Colonic mucosa (tissue), 4 donors: ENCODE measurements around the gene CMIP. TPM values are rescaled to one million over a fixed set of nuclear protein-coding genes. Genes with fewer than 3 reads are reported as not detected.
A peak's percentile ranks its signal among the peaks of the same experiment; 100 is the strongest.

ENCODE experiments used
- DNase-seq: peaks from one replicate; pipeline ENCODE4 v3.0.0-alpha.2; 2020
- H3K27ac ChIP-seq: fragments of 200-600 bp; one replicate; pipeline ENCODE4 v1.8.0; 2021
- H3K27me3 ChIP-seq: fragments of 200-600 bp; one replicate; pipeline ENCODE4 v1.8.0; 2021
- H3K36me3 ChIP-seq: fragments of 200-600 bp; one replicate; pipeline ENCODE4 v1.8.0; 2021
- H3K4me1 ChIP-seq: fragments of 200-600 bp; one replicate; pipeline ENCODE4 v1.8.0; 2021; ENCODE audit warnings: mild to moderate bottlenecking
- H3K4me3 ChIP-seq: fragments of 200-600 bp; one replicate; pipeline ENCODE4 v1.8.0; 2021
- H3K9ac ChIP-seq, 2 donors: one replicate each; pipeline ENCODE4 v1.7.0; 2013; ENCODE audit warnings: control low read depth in 2 of 2, low read depth in 2 of 2, low read length in 2 of 2
- H3K9me3 ChIP-seq: fragments of 200-600 bp; one replicate; pipeline ENCODE4 v1.8.0; 2021
- intact Hi-C: fragments of 100-400 bp; cut with DNase I; formaldehyde crosslinking; loops from one replicate; pipeline ENCODE4 v1.14.1; 2022
- total RNA-seq, 2 donors: library from RNA; stranded (reverse); fragmentation: NEBNext Ultra II Directional in 1 of 2; extraction: Animal tissue kit (Norgen Biotek cat#: 25700) in 1 of 2; gene quantifications; one replicate each; pipeline ENCODE4 v1.2.1, GENCODE V29; 2021
- TF ChIP-seq, protein P1 (sequence below): fragments of 200-600 bp; IDR thresholded peaks from one replicate; pipeline ENCODE4 v1.8.0; 2022; ENCODE audit warnings: antibody characterized with exemption, mild to moderate bottlenecking
- donor health status: healthy.
- donor health status: DM: no; HTN: no; CAD: no.
- donor health status: DM: no; HTN: no; CAD: no.

The CMIP gene
- total RNA-seq, 2 donors from 2014 or later: 83.4 to 107 TPM

DNA sequence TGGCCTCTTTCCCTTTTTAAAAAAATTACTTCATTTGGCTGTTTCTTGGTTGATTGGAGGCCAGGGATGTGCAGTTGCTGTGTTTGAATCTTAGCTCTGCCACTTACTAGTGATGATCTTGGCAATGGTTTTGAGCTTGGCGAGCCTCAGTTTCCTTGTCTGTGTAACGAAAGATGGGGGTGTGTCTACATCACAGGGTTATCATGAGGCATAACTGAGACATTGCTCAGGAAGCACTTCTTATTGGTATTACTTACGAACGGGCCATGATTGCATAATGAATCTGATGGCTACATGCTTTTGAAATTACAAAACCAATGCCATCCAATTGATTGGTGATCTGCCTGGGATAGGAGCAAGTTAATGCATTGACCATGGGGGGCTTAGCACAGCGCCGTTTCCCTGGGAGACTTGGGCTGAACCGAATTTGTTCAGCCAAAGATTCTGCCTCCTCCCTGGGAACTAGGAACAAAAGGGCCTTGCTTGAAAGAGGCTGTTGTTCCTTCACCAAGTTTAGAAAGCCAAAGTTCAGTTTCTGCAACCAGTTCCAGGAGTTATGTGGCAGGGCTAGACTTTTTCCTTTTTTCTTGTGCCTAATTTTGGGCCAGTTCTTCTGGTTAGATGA lies 21.9 kb downstream of the CMIP start:
- Histone ChIP-seq H3K4me1 (no peaks in the 10 kb centered on the region), H3K9ac (no peak overlapping the region), H3K27ac (no peak overlapping the region), H3K36me3 (no peaks in the 10 kb centered on the region), H3K27me3 (no peaks in the 10 kb centered on the region), H3K9me3 (no peaks in the 10 kb centered on the region), H3K4me3 (no peak overlapping the region)
- intact Hi-C loops: no loop called here
- TF ChIP-seq, protein P1, sequence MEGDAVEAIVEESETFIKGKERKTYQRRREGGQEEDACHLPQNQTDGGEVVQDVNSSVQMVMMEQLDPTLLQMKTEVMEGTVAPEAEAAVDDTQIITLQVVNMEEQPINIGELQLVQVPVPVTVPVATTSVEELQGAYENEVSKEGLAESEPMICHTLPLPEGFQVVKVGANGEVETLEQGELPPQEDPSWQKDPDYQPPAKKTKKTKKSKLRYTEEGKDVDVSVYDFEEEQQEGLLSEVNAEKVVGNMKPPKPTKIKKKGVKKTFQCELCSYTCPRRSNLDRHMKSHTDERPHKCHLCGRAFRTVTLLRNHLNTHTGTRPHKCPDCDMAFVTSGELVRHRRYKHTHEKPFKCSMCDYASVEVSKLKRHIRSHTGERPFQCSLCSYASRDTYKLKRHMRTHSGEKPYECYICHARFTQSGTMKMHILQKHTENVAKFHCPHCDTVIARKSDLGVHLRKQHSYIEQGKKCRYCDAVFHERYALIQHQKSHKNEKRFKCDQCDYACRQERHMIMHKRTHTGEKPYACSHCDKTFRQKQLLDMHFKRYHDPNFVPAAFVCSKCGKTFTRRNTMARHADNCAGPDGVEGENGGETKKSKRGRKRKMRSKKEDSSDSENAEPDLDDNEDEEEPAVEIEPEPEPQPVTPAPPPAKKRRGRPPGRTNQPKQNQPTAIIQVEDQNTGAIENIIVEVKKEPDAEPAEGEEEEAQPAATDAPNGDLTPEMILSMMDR: no peak
- DNase-seq: no peak

GRCh38 chr16:81467072-81467471 lies 22.5 kb downstream of the CMIP start:
- H3K4me1 ChIP-seq: no peaks in the 10 kb centered on the region

DNA sequence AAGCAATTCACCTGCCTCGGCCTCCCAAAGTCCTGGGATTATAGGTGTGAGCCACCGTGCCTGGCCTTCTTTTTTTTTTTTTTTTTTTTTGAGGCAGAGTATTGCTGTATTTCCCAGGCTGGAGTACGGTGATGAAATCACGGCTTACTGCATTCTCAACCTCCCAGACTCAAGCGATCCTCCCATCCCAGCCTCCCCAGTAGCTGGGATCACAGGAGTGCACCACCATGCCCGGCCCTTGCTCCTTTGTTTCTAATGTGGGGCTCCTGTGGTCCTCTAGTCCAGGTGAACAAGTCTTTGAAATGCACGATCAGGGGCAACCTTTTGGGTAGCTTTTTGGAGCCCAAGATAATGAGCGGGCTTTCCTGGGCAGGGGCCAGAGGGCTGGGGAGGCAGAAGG lies 23.2 kb downstream of the CMIP start:
- Histone ChIP-seq H3K4me3 (no peak overlapping the region), H3K27ac (no peak overlapping the region), H3K4me1 (no peaks in the 10 kb centered on the region), H3K36me3 (no peaks in the 10 kb centered on the region), H3K27me3 (no peaks in the 10 kb centered on the region), H3K9ac (no peak overlapping the region), H3K9me3 (no peaks in the 10 kb centered on the region)
- intact Hi-C loops: no loop called here
- TF ChIP-seq, protein P1: no peak
- DNase-seq: no peak

More at GRCh38 chr16:81467072-81467471, 22.5 kb downstream of the CMIP start:
- H3K9me3 ChIP-seq: no peaks in the 10 kb centered on the region
- TF ChIP-seq, protein P1: no peak
- H3K27ac ChIP-seq: no peak overlapping the region
- no peak overlapping the region for H3K9ac ChIP-seq
- H3K36me3 ChIP-seq: no peaks in the 10 kb centered on the region
- intact Hi-C loops: no loop called here
- H3K4me3 ChIP-seq: no peak overlapping the region
- DNase-seq: no peak
- H3K27me3 ChIP-seq: no peaks in the 10 kb centered on the region

GRCh38 chr16:81468269-81468902 lies 23.8 kb downstream of the CMIP start:
- H3K27ac ChIP-seq: no peak overlapping the region

GRCh38 chr16:81469183-81469677 lies 24.6 kb downstream of the CMIP start:
- no peak for DNase-seq
- H3K9me3 ChIP-seq: no peaks in the 10 kb centered on the region
- no peaks in the 10 kb centered on the region for H3K4me1 ChIP-seq
- H3K36me3 ChIP-seq: no peaks in the 10 kb centered on the region
- H3K9ac ChIP-seq: no peak overlapping the region
- H3K27me3 ChIP-seq: no peaks in the 10 kb centered on the region
- peak overlapping the region; percentile 3 for H3K27ac ChIP-seq
- H3K4me3 ChIP-seq: no peak overlapping the region
- TF ChIP-seq, protein P1: no peak
- intact Hi-C loops: no loop called here

More at GRCh38 chr16:81468269-81468902, 23.8 kb downstream of the CMIP start:
- DNase-seq: no peak
- no peak overlapping the region for H3K4me3 ChIP-seq
- H3K4me1 ChIP-seq: no peaks in the 10 kb centered on the region
- H3K9me3 ChIP-seq: no peaks in the 10 kb centered on the region
- no peak overlapping the region for H3K9ac ChIP-seq
- no peaks in the 10 kb centered on the region for H3K27me3 ChIP-seq
- no peaks in the 10 kb centered on the region for H3K36me3 ChIP-seq
- intact Hi-C loops: no loop called here
- TF ChIP-seq, protein P1: no peak
